HG02973 (cell line): Measurements from ENCODE around the gene TPCN2.

ENCODE experiments used
- ATAC-seq: cut with Tn5 transposase; IDR thresholded peaks from one replicate; pipeline ENCODE4 v1.9.1; 2021; ENCODE audit warnings: moderate library complexity; ENCODE audit not compliant: unreplicated experiment

TPCN2 gene

GRCh38 chr11:69010361-69010891, 38.3 kb upstream of the TPCN2 start:
- no peak for ATAC-seq

GRCh38 chr11:69010964-69011623, 37.6 kb upstream of the TPCN2 start:
- ATAC-seq: no peak

DNA sequence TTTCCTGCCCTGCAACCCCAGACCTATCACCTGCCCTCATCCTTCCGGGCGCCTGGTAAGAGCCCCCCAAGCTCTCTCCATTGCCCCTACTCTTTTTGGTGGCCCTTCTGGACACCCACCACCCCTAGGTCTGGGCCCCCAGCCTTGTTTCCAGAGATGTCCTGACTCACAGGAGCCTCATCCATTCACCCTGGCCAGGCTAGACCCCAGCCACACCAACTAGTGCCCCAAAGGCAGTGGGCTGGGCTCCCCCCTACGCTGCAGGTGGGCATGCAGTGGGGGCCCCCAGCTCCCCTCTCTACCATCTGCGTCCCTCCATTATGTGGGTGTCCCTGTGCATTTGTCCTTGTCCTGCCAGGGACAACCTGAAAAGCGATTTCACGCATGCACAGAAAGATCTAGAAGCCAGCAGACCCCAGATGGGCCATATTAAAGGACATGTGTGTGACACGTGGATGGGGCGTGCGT, 37.1 kb upstream of the TPCN2 start:
- no peak for ATAC-seq

DNA sequence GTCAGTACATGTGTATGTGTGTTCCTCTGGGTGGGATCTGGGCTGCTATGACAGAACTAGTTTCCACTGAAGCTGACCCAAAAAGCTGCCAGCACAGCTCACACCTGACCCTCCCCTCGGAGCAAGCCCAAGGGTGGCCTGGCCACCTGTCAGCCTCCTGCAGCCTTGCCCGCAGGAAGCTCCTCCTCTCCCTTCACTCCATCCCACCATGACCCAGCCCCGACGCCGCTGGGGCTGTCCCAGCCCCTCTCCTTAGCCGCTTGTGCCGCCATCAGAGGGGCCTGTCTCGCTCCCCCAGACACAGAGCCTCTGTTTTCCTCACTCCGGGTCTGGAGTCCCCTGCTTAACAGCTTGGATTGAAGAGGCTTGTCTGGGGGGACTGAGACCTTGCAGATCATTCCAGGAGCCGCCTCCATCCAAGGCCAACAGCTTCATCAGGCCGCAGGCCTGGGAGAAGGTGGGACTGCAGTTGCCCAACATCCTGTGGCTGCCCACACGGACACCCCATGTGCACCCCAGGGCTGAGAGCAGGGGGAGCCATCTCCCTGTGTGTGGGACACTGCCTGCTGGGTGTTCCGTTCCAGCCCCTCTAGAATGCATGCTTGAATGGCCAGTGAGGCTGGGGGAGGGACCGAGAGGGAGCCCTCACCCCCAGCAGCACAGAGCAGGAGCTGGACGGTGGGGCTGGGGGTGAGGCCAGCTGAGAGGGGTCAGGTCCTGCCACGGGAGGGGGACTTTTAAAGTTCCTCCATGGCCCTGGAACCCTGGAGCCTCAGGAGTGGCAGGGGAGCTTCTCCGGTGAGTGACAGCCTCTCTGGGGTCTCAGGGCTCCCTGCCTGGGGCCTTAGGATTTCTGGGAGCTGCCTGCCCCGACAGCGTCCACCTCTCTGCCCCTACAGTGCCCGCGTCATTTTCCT, 36.4 kb upstream of the TPCN2 start:
- no peak for ATAC-seq

- ATAC-seq: no peak
These were observed 35.5 kb upstream of the TPCN2 start, which contains the start of gene MRGPRF for GRCh38 chr11:69013009-69013951. TSS of gene MRGPRF (minus strand) at chr11:69013246. CDS start at chr11:69009901, 3,345 bp downstream.

DNA sequence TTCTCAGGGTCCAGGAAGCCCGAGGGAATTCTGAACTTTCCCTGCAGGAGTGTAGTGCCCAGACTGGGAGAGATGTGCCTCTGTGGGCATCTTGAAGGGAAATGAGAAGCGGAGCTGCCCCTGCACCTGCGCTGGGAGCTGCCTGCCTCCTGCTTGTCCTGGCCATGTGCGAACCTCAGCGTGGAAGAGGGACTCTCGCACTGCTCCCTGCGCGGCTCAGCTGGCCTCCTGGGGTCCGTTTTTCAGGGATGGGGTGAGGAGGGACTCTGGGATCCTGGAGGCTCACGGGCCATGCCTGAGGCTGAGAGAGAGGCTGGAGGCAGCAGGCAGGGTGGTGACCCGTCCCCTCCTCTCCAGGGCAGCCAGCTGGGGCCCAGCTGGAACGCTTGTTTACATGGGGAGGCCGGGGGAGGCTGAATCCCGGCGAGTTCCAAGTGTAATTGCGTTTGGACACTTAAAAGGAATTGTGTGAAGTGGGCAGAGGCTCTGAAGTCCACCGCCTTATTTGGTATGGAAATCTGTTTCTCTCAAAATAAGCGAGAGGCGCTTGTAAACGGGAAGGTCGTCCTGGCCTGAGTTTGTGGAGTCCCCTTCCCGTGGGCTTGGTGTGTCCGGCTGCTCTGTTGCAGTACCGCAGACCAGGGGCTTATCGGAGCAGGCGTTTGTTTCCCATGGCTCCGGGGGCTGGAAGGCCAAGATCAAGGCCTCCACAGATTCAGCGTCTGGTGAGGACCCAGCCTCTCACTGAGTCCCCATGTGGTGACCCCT, 34.5 kb upstream of the TPCN2 start:
- ATAC-seq: no peak

GRCh38 chr11:69014898-69015549, 33.7 kb upstream of the TPCN2 start:
- ATAC-seq: no peak

GRCh38 chr11:69017951-69018350, 30.8 kb upstream of the TPCN2 start:
- ATAC-seq: no peak

GRCh38 chr11:69018924-69019323, 29.8 kb upstream of the TPCN2 start:
- ATAC-seq: no peak

DNA sequence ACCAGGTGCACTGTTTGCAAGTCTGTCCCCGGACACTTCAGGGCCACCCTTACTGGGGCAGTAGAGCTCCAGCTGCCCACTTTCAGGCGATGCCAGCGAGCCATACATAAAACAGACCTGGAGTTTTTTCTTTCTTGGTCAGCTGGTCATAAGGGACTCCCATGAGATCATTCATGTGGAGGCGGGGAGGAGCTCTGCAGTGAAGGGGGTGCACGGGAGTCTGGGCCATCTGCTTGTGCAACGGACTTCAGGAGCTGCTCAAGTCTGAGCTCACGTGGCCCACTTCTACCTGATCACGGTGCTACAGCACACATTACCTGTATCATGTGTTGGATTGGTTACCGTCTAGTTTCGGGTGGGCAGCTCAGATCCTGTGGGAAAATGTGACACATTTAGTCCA, 26.5 kb upstream of the TPCN2 start:
- ATAC-seq: no peak

DNA sequence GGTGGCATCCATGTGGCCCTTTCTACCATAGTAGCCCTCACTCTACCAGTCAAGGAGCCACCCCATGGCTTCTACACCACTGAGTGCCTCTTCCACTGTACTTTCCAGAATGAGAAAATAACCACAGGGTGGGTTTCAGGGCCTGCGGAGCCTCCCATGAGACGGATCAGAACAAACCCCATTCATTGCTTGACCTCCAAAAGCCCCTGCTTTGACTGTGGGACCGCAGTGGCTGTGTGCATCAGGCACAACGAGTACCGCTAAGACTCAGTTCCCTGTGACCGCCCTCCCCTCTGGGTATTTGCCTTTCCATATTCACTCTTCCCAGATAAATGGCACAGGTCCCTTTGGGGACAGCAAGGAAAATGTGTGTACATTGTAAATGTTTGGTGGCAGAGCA, 24.2 kb upstream of the TPCN2 start:
- no peak for ATAC-seq

- ATAC-seq: no peak
These were observed 20.9 kb upstream of the TPCN2 start for GRCh38 chr11:69027704-69028372.

DNA sequence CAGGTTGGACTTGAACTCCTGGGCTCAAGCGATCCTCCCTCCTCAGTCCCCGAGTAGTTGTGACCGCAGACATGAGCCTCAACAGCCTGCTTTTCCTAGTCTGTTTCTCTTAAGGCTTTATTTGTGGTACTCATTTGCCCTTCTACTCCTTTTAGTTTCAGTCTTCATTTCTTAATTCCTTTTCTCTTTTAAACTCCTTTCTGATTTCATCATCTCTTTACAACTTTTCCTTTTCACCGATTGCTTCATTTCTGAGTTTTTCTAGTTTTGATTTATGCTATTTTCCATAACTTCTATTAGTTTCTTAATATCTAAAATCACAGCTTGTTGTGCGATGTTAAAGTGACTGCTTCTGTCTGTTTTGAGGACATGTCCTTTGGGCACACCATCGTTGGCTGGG, 18.4 kb upstream of the TPCN2 start:
- ATAC-seq: no peak

DNA sequence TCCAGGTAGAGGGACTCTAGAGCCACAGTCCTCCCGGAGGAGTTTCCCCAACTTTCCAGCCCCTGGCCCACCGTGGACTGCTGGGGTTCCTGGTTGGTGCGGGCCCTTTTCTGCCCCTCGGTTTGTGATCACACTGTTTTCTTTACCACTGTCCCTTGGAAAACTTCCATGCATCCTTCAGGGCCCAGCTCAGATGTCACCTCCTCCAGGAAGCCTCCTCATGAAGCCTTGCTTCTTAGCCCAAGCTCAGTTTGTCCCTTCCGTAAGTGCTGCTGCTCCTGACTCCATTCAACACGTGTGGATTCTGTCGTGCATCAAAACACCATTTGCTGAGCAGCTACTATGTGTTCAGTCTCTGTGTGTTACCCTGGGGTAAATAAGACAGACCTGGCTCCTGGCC, 15.9 kb upstream of the TPCN2 start:
- no peak for ATAC-seq

GRCh38 chr11:69033431-69033830, 15.3 kb upstream of the TPCN2 start:
- ATAC-seq: no peak

DNA sequence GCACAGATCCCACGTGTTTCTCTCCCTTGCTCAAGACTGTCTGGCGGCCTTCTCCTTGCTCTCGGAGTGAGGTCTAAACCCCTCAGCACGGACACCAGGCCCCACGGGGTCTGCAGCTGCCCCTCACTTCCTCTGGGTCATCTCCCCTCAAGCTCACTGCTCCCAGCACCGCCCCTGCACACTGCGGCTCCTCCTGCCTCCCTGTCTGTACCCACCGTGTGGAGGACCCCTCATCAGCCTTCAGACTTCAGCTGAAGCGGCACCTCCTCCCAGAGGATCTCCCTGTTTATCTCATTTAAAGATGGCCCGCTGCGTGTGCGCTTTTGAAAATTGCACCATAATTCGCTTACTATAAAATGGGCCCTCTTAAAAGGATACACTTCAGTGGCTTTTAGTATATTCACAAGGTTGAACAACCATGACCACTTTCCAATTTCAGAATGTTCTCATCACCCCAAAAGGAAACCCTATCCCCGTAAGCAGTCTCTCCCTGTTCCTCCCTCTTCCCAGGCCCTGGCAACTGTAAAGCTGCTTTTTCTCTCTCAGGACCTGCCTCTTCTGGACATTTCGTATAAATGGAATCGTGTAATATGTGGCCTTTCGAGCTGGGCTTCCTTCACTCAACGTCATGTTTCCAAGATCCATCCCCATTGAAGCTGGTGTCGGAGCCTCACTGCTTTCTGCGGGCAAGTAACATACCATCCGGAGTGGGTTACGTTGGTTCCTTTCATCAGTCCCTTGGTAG, 14.4 kb upstream of the TPCN2 start:
- no peak for ATAC-seq

DNA sequence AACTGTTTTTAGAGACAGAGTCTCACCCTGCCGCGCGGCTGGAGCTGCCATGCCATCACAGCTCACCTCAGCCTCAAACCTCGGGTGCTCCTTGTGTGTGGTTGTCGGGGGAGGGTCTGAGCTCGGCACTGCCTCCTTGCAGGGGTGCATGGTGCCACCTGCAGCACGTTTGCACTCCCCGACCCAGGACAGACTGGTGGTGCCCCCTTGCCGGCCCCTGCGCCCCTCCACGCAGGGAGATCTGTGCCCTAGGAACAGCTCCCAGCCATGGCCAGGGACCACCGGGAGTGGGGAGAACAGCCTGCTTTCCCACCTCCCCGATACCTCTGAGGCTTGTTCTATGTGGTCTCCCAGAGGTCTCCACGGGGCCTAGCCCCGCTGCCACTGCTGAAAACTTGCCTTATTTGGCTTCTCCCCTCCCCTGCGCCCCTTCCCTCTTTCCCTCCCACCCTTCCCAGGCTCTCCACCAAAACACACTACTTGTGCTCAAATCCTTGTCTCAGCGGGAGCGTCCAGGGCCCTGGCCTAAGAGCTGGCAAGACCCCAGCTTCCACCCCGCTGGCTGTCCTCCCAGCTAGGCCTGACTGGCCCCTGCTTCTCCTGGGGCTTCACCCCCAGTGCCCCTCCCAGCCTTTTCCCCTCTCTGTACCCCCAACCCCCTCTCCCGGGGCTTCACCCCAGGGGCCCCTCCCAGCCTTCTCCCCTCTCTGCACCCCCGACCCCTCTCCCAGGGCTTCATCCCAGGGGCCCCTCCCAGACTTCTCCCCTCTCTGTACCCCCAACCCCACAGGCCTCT, 13.4 kb upstream of the TPCN2 start:
- ATAC-seq: no peak
